ENCODE measurements around the gene CCR5. TPM values are rescaled to one million over a fixed set of nuclear protein-coding genes. Genes with fewer than 3 reads are reported as not detected.
A peak's percentile ranks its signal among the peaks of the same experiment; 100 is the strongest.

CCR5 gene
- total and polyA plus RNA-seq, 2 of the 8 experiments (the other 6 are each of a cell fraction or from before 2014, with no cell fraction given): not detected

GRCh38 chr3:46422617-46423016, 51.9 kb downstream of the CCR5 start:
- 91% methylated on average over 6 of the region's 6 CpGs; no CpG with 5 or more reads in 1 of the 2 experiments for WGBS, 2 experiments (ENCODE audit: extremely low coverage in 1 of 2, insufficient coverage in 1 of 2, insufficient read length in 1 of 2, insufficient replicate concordance in 2 of 2, low coverage in 1 of 2, low lambda C conversion rate in 2 of 2, missing lambda C conversion rate in 1 of 2)
- no peak overlapping the region for H3K27ac ChIP-seq (ENCODE audit: low read depth, low read length)
- no peaks in the 10 kb centered on the region; the same call in 1 of the 2 replicates for H3K79me1 ChIP-seq (ENCODE audit: low read depth, low read length)
- 0 out of 2 replicates have a peak overlapping the region, but pooled peaks have one; percentile 28 for H2BK5ac ChIP-seq (ENCODE audit: low read depth, low read length)
- no peak overlapping the region for H3K23ac ChIP-seq (ENCODE audit: insufficient read length)
- H3K9ac ChIP-seq (replicated peaks in 1 of 4; ENCODE audit: extremely low read depth in 1 of 4, low read depth in 3 of 4, low read length in 3 of 4): no peak overlapping the region
- peaks cover 0 to 6% (median 5%) of the 10 kb centered on the region in 4 experiments; a peak in 4 of 7 replicates for H3K4me1 ChIP-seq (replicated peaks in 1 of 4; ENCODE audit: control insufficient read depth in 3 of 4, insufficient read depth in 4 of 4, low read length in 3 of 4)
- H2BK12ac ChIP-seq (ENCODE audit: low read depth, low read length): no peak overlapping the region
- H3K9me3 ChIP-seq (ENCODE audit: insufficient read depth in 2 of 2, low read depth in 1 of 2, low read length in 1 of 2): no peaks in the 10 kb centered on the region
- FAIRE-seq (no peak), DNase-seq (ENCODE audit: low read depth in 1 of 2, low spot score in 2 of 2) (no peak)
- no peaks in the 10 kb centered on the region for H3K27me3 ChIP-seq (replicated peaks in 1 of 4; ENCODE audit: control insufficient read depth in 3 of 4, extremely low read depth in 1 of 4, insufficient read depth in 3 of 4, low read length in 3 of 4)
- no peak overlapping the region for H3K4ac ChIP-seq (replicated peaks; ENCODE audit: insufficient read length, low read depth, low read length)
- no peak overlapping the region for H2AK5ac ChIP-seq (ENCODE audit: low read depth, low read length)
- H3K36me3 ChIP-seq (ENCODE audit: control insufficient read depth in 2 of 4, insufficient read depth in 4 of 4, low read length in 3 of 4): no peaks in the 10 kb centered on the region
- ChIA-PET POLR2A (ENCODE audit: partially characterized antibody) (no interaction called here), CTCF (ENCODE audit: partially characterized antibody) (interaction anchor here (0.7 kb wide), 1 partner anchor 209 kb away, joined by 3 read pairs; no protein-coding TSS in a partner anchor)
- no peak overlapping the region for H3K4me2 ChIP-seq (ENCODE audit: insufficient read depth in 1 of 2, low read depth in 2 of 2, low read length in 2 of 2)
- H4K5ac ChIP-seq (ENCODE audit: insufficient read length, low read depth, low read length): no peak overlapping the region
- no peak overlapping the region for H4K91ac ChIP-seq (replicated peaks; ENCODE audit: insufficient read length, low read length)
- no peak overlapping the region for H2BK20ac ChIP-seq (ENCODE audit: low read length)
- no peak overlapping the region for H3K18ac ChIP-seq (ENCODE audit: extremely low read depth, low read length)
- H2BK120ac ChIP-seq (replicated peaks; ENCODE audit: low read depth, low read length): no peak overlapping the region
- H3K79me2 ChIP-seq (ENCODE audit: control insufficient read depth in 1 of 2, insufficient read depth in 2 of 2, low read length in 2 of 2): no peaks in the 10 kb centered on the region
- no peaks in the 10 kb centered on the region for H3K23me2 ChIP-seq (ENCODE audit: low read depth, low read length)
- no peak overlapping the region for H3K14ac ChIP-seq (ENCODE audit: insufficient read length)
- no peak overlapping the region for H2BK15ac ChIP-seq (ENCODE audit: low read length)
- no peak overlapping the region for H4K8ac ChIP-seq (ENCODE audit: extremely low read depth, insufficient read depth, low read length)
- H3K56ac ChIP-seq (replicated peaks; ENCODE audit: insufficient read length, low read depth, low read length): no peak overlapping the region
- H2AFZ ChIP-seq (ENCODE audit: low read length): no peak overlapping the region
- H4K20me1 ChIP-seq (replicated peaks in 1 of 2; ENCODE audit: control insufficient read depth in 1 of 2, insufficient read depth in 2 of 2, low read length in 2 of 2): no peaks in the 10 kb centered on the region
- no peak overlapping the region for H3K4me3 ChIP-seq (ENCODE audit: extremely low read depth in 1 of 4, insufficient read depth in 2 of 4, low read depth in 3 of 4, low read length in 4 of 4)
- TF ChIP-seq RFX5 (IDR thresholded peaks at IDR 0.05; ENCODE audit: borderline replicate concordance, low read depth, low read length) (no peak), CHD2 (IDR thresholded peaks at IDR 0.05; ENCODE audit: low read length) (no peak), MAX (IDR thresholded peaks at IDR 0.05) (no peak), BCL11A (IDR thresholded peaks at IDR 0.05; ENCODE audit: low read depth in 2 of 2, low read length in 2 of 2) (no peak), SP4 (IDR thresholded peaks at IDR 0.05; ENCODE audit: low read length) (no peak), NRF1 (IDR thresholded peaks at IDR 0.05; ENCODE audit: low read depth, low read length) (no peak), CBX8 (IDR thresholded peaks at IDR 0.05; ENCODE audit: borderline replicate concordance, low read depth, low read length) (no peak), RAD21 (IDR thresholded peaks at IDR 0.05 in 1 of 2, conservative IDR thresholded peaks at IDR 0.05 in 1 of 2; ENCODE audit: low read depth in 2 of 2, low read length in 2 of 2) (no peak), JUN (IDR thresholded peaks at IDR 0.05; ENCODE audit: low read depth, low read length) (no peak), CBX5 (IDR thresholded peaks at IDR 0.05; ENCODE audit: low read depth, low read length) (no peak), RBBP5 (IDR thresholded peaks at IDR 0.05; ENCODE audit: borderline replicate concordance, low read depth, low read length) (no peak), JUND (IDR thresholded peaks at IDR 0.05; ENCODE audit: low read length) (no peak), ATF3 (IDR thresholded peaks at IDR 0.05; ENCODE audit: insufficient read depth, low read depth, low read length) (no peak), TAF7 (optimal IDR thresholded peaks at IDR 0.05; ENCODE audit: borderline replicate concordance, low read depth, low read length) (no peak)
